GM18526 (cell line): ENCODE data around the gene TRAF7.

Experiments
- POLR2A ChIP-seq: IDR thresholded peaks from 3 replicates; pipeline ENCODE4 v1.6.1; 2011; ENCODE audit not compliant: insufficient read length; ENCODE audit errors: extremely low read depth

Gene TRAF7

DNA sequence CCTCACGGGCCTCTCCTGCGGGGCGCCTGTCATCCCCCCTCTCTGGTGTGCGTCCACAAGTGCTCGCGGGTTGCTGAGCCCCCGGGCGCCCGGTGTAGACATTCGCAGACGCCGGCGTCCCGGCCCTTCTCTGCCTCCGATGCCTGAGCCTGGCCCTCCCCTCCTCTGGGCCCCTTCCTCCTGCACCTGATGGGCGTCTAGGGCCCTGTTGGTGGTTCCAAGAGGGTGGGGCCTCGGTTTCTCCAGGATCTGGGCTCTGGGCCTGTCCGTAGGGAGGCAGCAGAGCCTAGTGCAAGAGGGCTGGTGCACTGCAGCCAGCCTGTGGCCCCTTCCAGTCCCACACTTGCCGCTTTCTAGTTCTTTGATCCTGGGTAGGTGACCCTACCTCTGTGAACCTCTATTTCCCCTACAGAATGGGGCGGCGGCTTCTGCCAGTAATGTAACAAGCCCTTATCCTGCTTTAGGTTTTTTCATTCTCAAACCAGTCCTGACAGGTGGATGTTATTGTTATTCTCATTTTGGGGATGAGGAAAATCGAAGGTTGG, 68.4 kb downstream of the TRAF7 start:
- TF ChIP-seq POLR2A, result no peak

DNA sequence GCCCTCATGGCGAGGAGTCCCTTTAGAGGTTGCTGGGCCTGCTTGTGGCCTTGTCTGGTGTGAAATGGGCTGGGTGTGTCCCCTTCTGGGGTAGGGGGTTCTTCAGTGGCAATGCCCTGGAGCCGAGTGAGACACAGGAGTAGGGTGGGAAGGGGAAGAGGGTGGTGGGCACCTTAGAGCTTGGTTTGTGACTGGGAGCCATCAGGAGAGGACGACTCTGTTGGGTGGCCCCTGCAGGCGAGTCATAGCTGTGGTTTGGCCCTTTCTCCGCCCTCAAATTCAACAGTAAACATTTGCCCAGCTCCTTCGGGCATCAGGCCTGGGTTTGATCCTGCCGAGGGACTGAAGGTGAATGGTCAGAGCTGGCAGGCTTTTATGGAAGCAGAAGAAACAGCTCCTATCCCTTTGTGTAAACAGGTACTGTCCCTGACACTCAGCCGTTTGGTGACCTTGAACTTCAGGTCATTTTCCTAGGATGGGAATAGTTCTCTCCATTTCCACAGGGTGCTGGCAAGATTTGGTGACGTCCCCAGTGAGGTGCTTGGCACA, 70.7 kb downstream of the TRAF7 start:
- no peak for TF ChIP-seq POLR2A

DNA sequence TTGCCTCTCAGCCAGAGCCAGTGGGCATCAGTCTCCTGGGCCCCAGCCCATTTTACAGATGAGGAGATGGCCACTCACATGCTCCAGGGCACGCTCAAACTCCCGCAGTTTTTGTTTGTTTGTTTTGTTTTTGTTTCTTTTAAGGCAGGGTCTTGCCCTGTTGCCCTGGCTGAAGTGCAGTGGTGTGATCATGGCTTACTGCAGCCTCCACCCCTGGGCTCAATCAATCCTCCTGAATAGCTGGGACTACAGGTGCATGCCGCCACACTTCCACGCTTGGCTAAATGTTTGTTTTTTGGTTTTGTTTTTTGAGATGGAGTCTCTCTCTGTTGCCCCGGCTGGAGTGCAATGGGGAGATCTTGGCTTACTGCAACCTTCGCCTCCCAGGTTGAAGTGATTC, 71.3 kb downstream of the TRAF7 start:
- no peak for TF ChIP-seq POLR2A
